B cell (primary cell): ENCODE results near the gene UGT1A9. TPM values are rescaled to one million over a fixed set of nuclear protein-coding genes. Genes with fewer than 3 reads are reported as not detected.

Experiments
- ATAC-seq: fragments of 200-7000 bp; cut with Tn5 transposase; one replicate; pipeline ENCODE4 v1.10.0; 2021; ENCODE audit warnings: low read depth, mild to moderate bottlenecking, moderate number of reproducible peaks, moderate library complexity
- CTCF ChIA-PET: fragments of 350-600 bp; sonication (Branson Sonifier 250); formaldehyde crosslinking; loops from one replicate; lab custom pipeline; 2021; ENCODE audit warnings: antibody characterized with exemption, inconsistent platforms; lab: Charles Lee
- POLR2A ChIA-PET: fragments of 350-600 bp; sonication (Branson Sonifier 250); formaldehyde crosslinking; loops from one replicate; lab custom pipeline; 2021; ENCODE audit warnings: antibody characterized with exemption; lab: Charles Lee
- DNase-seq: peaks from one replicate; pipeline ENCODE4 v3.0.0; 2013
- H2AFZ ChIP-seq: 2 replicates; pipeline ENCODE4 v1.6.1; 2012; ENCODE audit warnings: mild to moderate bottlenecking, low read depth, low read length; ENCODE audit not compliant: insufficient read depth, poor library complexity, severe bottlenecking
- H3K27ac ChIP-seq, 2 donors: 1 replicate in 1 of 2; 2 replicates in 1 of 2; pipeline ENCODE4 v1.5.1; 2012 to 2013; ENCODE audit warnings: low read length in 2 of 2, mild to moderate bottlenecking in 2 of 2, moderate library complexity in 1 of 2
- H3K27me3 ChIP-seq, 4 experiments: fragments of 200-600 bp in 1 of 4; sonication (generic) in 1 of 4; replicated peaks in 1 of 4; 1 replicate in 2 of 4; 2 replicates in 2 of 4; pipeline versions ENCODE4 v1.6.1 to v1.7.0; 2013 to 2016; ENCODE audit warnings: low read length in 3 of 4, mild to moderate bottlenecking in 2 of 4, mixed read lengths in 1 of 4, moderate library complexity in 1 of 4; ENCODE audit not compliant: insufficient read depth in 4 of 4, control insufficient read depth in 3 of 4; ENCODE audit errors: control extremely low read depth in 1 of 4
- H3K36me3 ChIP-seq, 2 experiments: replicated peaks in 1 of 2; 1 replicate in 1 of 2; 2 replicates in 1 of 2; pipeline versions ENCODE4 v1.6.1 to v1.7.1; 2013; ENCODE audit warnings: low read length in 1 of 2; ENCODE audit not compliant: insufficient read depth in 2 of 2, control insufficient read depth in 1 of 2; ENCODE audit errors: control extremely low read depth in 1 of 2, extremely low read depth in 1 of 2
- H3K4me1 ChIP-seq, 2 donors: fragments of 200-600 bp in 1 of 2; sonication (generic) in 1 of 2; 1 replicate in 1 of 2; 2 replicates in 1 of 2; pipeline versions ENCODE4 v1.5.1 to v1.6.1; 2013 to 2017; ENCODE audit warnings: low read length in 2 of 2; ENCODE audit not compliant: control insufficient read depth in 2 of 2, insufficient read depth in 2 of 2
- H3K4me2 ChIP-seq: replicated peaks from 2 replicates; pipeline ENCODE3; 2012; ENCODE audit warnings: mild to moderate bottlenecking, low read depth, low read length; ENCODE audit not compliant: poor library complexity, severe bottlenecking
- H3K4me3 ChIP-seq, 5 experiments: fragments of 200-600 bp in 1 of 5; sonication (generic) in 1 of 5; 1 replicate in 3 of 5; 2 replicates in 2 of 5; pipeline versions ENCODE4 v1.5.1 to v1.7.0; 2011 to 2016; ENCODE audit warnings: low read length in 4 of 5, mild to moderate bottlenecking in 4 of 5, low read depth in 2 of 5, control low read depth in 1 of 5, moderate library complexity in 1 of 5; ENCODE audit not compliant: insufficient read depth in 1 of 5; ENCODE audit errors: control extremely low read depth in 1 of 5, extremely low read depth in 1 of 5
- H3K79me2 ChIP-seq: fragments of 200-600 bp; sonication (generic); one replicate; pipeline ENCODE4 v1.6.0; 2016; ENCODE audit warnings: low read length; ENCODE audit not compliant: control insufficient read depth, insufficient read depth
- H3K9ac ChIP-seq: fragments of 200-600 bp; sonication (generic); 2 replicates; pipeline ENCODE4 v1.6.1; 2017; ENCODE audit warnings: mild to moderate bottlenecking, low read length, moderate library complexity
- H3K9me3 ChIP-seq, 3 donors: one replicate each; pipeline versions ENCODE4 v1.6.1 to v1.7.1; 2013; ENCODE audit warnings: low read length in 2 of 3; ENCODE audit not compliant: control insufficient read depth in 2 of 3, insufficient read depth in 1 of 3; ENCODE audit errors: control extremely low read depth in 1 of 3
- H4K20me1 ChIP-seq: 2 replicates; pipeline ENCODE4 v1.6.0; 2012; ENCODE audit warnings: mild to moderate bottlenecking, low read length; ENCODE audit not compliant: insufficient read depth, control insufficient read depth, poor library complexity, severe bottlenecking
- H3K27ac Mint-ChIP-seq: one replicate; pipeline ENCODE4 v1.8.0; 2021; ENCODE audit warnings: mixed read lengths
- H3K27me3 Mint-ChIP-seq: one replicate; pipeline ENCODE4 v1.8.0; 2021; ENCODE audit warnings: mixed read lengths
- H3K4me1 Mint-ChIP-seq: one replicate; pipeline ENCODE4 v1.8.0; 2021; ENCODE audit warnings: mixed read lengths
- H3K4me3 Mint-ChIP-seq: one replicate; pipeline ENCODE4 v1.8.0; 2021; ENCODE audit warnings: mixed read lengths
- H3K9me3 Mint-ChIP-seq: one replicate; pipeline ENCODE4 v1.8.0; 2022; ENCODE audit warnings: mixed read lengths; ENCODE audit not compliant: insufficient read depth
- EZH2 ChIP-seq: IDR thresholded peaks from 2 replicates; pipeline ENCODE4 v1.6.1; 2012; ENCODE audit warnings: borderline replicate concordance, low read depth, mild to moderate bottlenecking, moderate library complexity, low read length; ENCODE audit not compliant: insufficient read depth, poor library complexity, severe bottlenecking
- WGBS: methylation state at CpG from one replicate; pipeline ENCODE4 v1.1.5; 2013; ENCODE audit warnings: missing lambda C conversion rate; ENCODE audit not compliant: insufficient coverage; 5-methylcytosine and 5-hydroxymethylcytosine counted together
- intact Hi-C: fragments of 100-400 bp; cut with micrococcal nuclease; formaldehyde crosslinking; loops from one replicate; pipeline ENCODE4 v1.10.0; 2022
- polyA plus RNA-seq: library from polyadenylated mRNA; depleted of rRNA; stranded (reverse); fragments of >200 nt; gene quantifications from 2 replicates; pipeline ENCODE4 v1.2.3, GENCODE V29; 2012
- total RNA-seq, 2 donors: library from RNA; stranded (reverse); fragments of 120-200 nt in 1 of 2; gene quantifications; 1 replicate in 1 of 2; 2 replicates in 1 of 2; pipeline versions ENCODE4 v1.2.3 to v1.2.4, GENCODE V29; 2013 to 2022
- TF ChIP-seq, protein P1 (sequence below): fragments of 200-600 bp; IDR thresholded peaks from one replicate; pipeline ENCODE4 v1.8.0; 2022; ENCODE audit warnings: antibody characterized with exemption, mild to moderate bottlenecking

The UGT1A9 gene
- total and polyA plus RNA-seq, 2 donors (not counting 1 experiment from before 2014, with no cell fraction given), result not detected

DNA sequence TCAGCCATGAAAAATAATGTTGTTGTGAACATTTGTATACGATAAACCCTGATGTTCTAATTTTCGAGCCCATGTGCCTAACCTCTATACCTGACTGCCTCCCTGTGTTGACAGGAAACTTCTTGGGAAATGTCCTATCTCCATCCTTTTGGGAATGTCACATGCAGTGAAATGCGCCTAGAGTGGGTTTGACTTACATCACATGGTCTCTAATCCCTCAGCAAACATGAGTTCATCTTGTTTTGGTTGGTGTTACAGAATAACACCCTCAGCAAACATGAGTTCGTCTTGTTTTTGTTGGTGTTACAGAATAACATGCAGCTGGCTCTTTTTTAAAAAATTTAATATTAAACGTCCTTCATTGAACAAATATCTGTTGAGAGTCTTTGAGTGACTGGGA lies 16.6 kb downstream of the UGT1A9 start:
- DNase-seq (no peak), ATAC-seq (no peak)
- no peak overlapping the region for H2AFZ ChIP-seq
- no peak overlapping the region for H3K27ac ChIP-seq
- intact Hi-C loops, result no loop called here
- no peaks in the 10 kb centered on the region for H3K79me2 ChIP-seq
- TF ChIP-seq, protein P1, sequence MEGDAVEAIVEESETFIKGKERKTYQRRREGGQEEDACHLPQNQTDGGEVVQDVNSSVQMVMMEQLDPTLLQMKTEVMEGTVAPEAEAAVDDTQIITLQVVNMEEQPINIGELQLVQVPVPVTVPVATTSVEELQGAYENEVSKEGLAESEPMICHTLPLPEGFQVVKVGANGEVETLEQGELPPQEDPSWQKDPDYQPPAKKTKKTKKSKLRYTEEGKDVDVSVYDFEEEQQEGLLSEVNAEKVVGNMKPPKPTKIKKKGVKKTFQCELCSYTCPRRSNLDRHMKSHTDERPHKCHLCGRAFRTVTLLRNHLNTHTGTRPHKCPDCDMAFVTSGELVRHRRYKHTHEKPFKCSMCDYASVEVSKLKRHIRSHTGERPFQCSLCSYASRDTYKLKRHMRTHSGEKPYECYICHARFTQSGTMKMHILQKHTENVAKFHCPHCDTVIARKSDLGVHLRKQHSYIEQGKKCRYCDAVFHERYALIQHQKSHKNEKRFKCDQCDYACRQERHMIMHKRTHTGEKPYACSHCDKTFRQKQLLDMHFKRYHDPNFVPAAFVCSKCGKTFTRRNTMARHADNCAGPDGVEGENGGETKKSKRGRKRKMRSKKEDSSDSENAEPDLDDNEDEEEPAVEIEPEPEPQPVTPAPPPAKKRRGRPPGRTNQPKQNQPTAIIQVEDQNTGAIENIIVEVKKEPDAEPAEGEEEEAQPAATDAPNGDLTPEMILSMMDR, result no peak
- no peak for TF ChIP-seq EZH2
- H3K4me1 ChIP-seq, result no peaks in the 10 kb centered on the region
- CTCF ChIA-PET, result no interaction called here
- no peaks in the 10 kb centered on the region for H4K20me1 ChIP-seq
- no peak overlapping the region for H3K27ac Mint-ChIP-seq
- H3K9me3 Mint-ChIP-seq, result no peaks in the 10 kb centered on the region
- H3K27me3 ChIP-seq, result peaks cover 0 to 4% (median 0%) of the 10 kb centered on the region in 4 experiments
- H3K4me1 Mint-ChIP-seq, result peaks cover 1% of the 10 kb centered on the region
- no peaks in the 10 kb centered on the region for H3K9me3 ChIP-seq
- POLR2A ChIA-PET, result no interaction called here
- no peak overlapping the region for H3K4me2 ChIP-seq
- H3K36me3 ChIP-seq, result no peaks in the 10 kb centered on the region
- no CpG with 5 or more reads among the region's 5 CpGs for WGBS
- no peak overlapping the region for H3K4me3 ChIP-seq
- H3K27me3 Mint-ChIP-seq, result peaks cover 9% of the 10 kb centered on the region
- H3K9ac ChIP-seq, result no peak overlapping the region
- H3K4me3 Mint-ChIP-seq, result no peak overlapping the region

DNA sequence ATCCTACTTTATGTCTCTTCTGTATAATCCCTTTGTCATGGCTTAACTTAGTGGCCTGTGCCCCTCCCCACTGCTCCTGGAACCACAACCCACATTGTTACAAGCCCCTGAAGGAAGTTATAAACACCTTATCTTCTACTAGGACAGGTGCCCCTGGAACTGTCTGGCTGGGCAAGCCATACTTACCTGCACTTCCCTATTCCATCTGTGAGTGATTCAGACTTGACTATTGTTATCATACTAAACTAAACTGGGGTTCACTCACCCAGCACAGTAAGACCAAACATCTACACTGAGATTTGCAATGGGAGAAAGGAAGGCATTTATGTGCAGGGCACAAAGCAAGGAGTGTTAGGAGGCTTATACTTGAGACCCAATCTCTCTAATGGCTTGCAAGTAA lies 17.3 kb downstream of the UGT1A9 start:
- Histone ChIP-seq H3K27ac (no peak overlapping the region), H3K36me3 (no peaks in the 10 kb centered on the region), H3K79me2 (no peaks in the 10 kb centered on the region), H3K4me3 (no peak overlapping the region), H3K9me3 (no peaks in the 10 kb centered on the region), H2AFZ (no peak overlapping the region), H4K20me1 (no peaks in the 10 kb centered on the region), H3K4me1 (no peaks in the 10 kb centered on the region), H3K9ac (no peak overlapping the region), H3K4me2 (no peak overlapping the region), H3K27me3 (peaks cover 0 to 4% (median 0%) of the 10 kb centered on the region in 4 experiments)
- ATAC-seq (no peak), DNase-seq (no peak)
- Mint-ChIP-seq H3K27me3 (peaks cover 15% of the 10 kb centered on the region), H3K4me3 (no peak overlapping the region), H3K4me1 (no peaks in the 10 kb centered on the region), H3K9me3 (no peaks in the 10 kb centered on the region), H3K27ac (no peak overlapping the region)
- TF ChIP-seq EZH2, result no peak
- TF ChIP-seq, protein P1, result no peak
- intact Hi-C loops, result no loop called here
- ChIA-PET CTCF (interaction anchor here (0.8 kb wide), 1 partner anchor 17 kb away, joined by 3 read pairs; no protein-coding TSS in a partner anchor), POLR2A (no interaction called here)
